IMR-90 (cell line): ENCODE data around the gene TTLL8. TPM values are rescaled to one million over a fixed set of nuclear protein-coding genes. Genes with fewer than 3 reads are reported as not detected.

Experiments used
- ATAC-seq: fragments of 200-7000 bp; cut with Tn5 transposase; 2 replicates; pipeline ENCODE4 v1.9.1; 2020; ENCODE audit warnings: low read depth, mild to moderate bottlenecking, moderate library complexity
- BruUV-seq: library from RNA; stranded (reverse); fragments of 400-500 nt; replicated peaks from 2 replicates; lab custom pipeline; 2021; lab: Mats Ljungman, UMichigan
- CTCF ChIA-PET: fragments of 300-600 bp; formaldehyde crosslinking; extraction: SDS; loops from one replicate; lab custom pipeline; 2021; ENCODE audit warnings: antibody characterized with exemption; lab: Yijun Ruan, JAX
- POLR2A ChIA-PET: fragments of 300-600 bp; sonication (Branson Sonifier 250); formaldehyde crosslinking; loops from one replicate; lab custom pipeline; 2022; ENCODE audit warnings: antibody characterized with exemption; ENCODE audit not compliant: unreplicated experiment; lab: Charles Lee
- DNase-seq: peaks from one replicate; pipeline ENCODE4 v3.0.0; 2013
- H2AFZ ChIP-seq: replicated peaks from 2 replicates; pipeline ENCODE3; 2013; ENCODE audit warnings: low read length, mild to moderate bottlenecking; ENCODE audit not compliant: poor library complexity
- H2AK5ac ChIP-seq: 2 replicates; pipeline ENCODE4 v1.6.1; 2013; ENCODE audit warnings: low read depth, low read length, inconsistent platforms
- H2AK9ac ChIP-seq: replicated peaks from 2 replicates; pipeline ENCODE3; 2013; ENCODE audit warnings: mild to moderate bottlenecking, low read depth, low read length, moderate library complexity; ENCODE audit not compliant: poor library complexity
- H2BK120ac ChIP-seq: 2 replicates; pipeline ENCODE4 v1.6.1; 2013; ENCODE audit warnings: low read depth, low read length, inconsistent platforms
- H2BK15ac ChIP-seq: 3 replicates; pipeline ENCODE4 v1.6.1; 2013; ENCODE audit warnings: low read depth, low read length, inconsistent platforms
- H2BK20ac ChIP-seq: 2 replicates; pipeline ENCODE4 v1.6.1; 2013; ENCODE audit warnings: low read depth, mild to moderate bottlenecking, inconsistent platforms, low read length, moderate library complexity
- H2BK5ac ChIP-seq: 2 replicates; pipeline ENCODE4 v1.6.1; 2013; ENCODE audit warnings: mild to moderate bottlenecking, low read depth, low read length, inconsistent platforms; ENCODE audit not compliant: poor library complexity, severe bottlenecking
- H3K14ac ChIP-seq: replicated peaks from 2 replicates; pipeline ENCODE4 v1.6.1; 2013; ENCODE audit warnings: low read depth, low read length, inconsistent platforms
- H3K18ac ChIP-seq: 2 replicates; pipeline ENCODE4 v1.6.1; 2013; ENCODE audit warnings: low read depth, low read length, control low read depth
- H3K23ac ChIP-seq: 2 replicates; pipeline ENCODE4 v1.6.1; 2013; ENCODE audit warnings: low read depth, low read length, inconsistent platforms
- H3K27ac ChIP-seq: 2 replicates; pipeline ENCODE4 v1.5.1; 2013; ENCODE audit warnings: mild to moderate bottlenecking, control low read depth, low read length; ENCODE audit not compliant: insufficient read depth
- H3K27me3 ChIP-seq: 2 replicates; pipeline ENCODE4 v1.6.1; 2013; ENCODE audit warnings: low read length; ENCODE audit not compliant: control insufficient read depth, insufficient read depth
- H3K36me3 ChIP-seq: 2 replicates; pipeline ENCODE4 v1.6.1; 2013; ENCODE audit warnings: low read length, mixed read lengths; ENCODE audit not compliant: control insufficient read depth, insufficient read depth
- H3K4ac ChIP-seq: 2 replicates; pipeline ENCODE4 v1.6.1; 2013; ENCODE audit warnings: low read depth, low read length, inconsistent platforms
- H3K4me1 ChIP-seq: 2 replicates; pipeline ENCODE4 v1.6.1; 2013; ENCODE audit warnings: low read length, mixed read lengths; ENCODE audit not compliant: control insufficient read depth, insufficient read depth
- H3K4me2 ChIP-seq: 2 replicates; pipeline ENCODE4 v1.6.1; 2013; ENCODE audit warnings: low read depth, mild to moderate bottlenecking, control low read depth, low read length, moderate library complexity
- H3K4me3 ChIP-seq: 2 replicates; pipeline ENCODE4 v1.5.1; 2013; ENCODE audit warnings: low read depth, mild to moderate bottlenecking, control low read depth, low read length, moderate library complexity; ENCODE audit not compliant: insufficient read depth
- H3K56ac ChIP-seq: 2 replicates; pipeline ENCODE4 v1.6.1; 2013; ENCODE audit warnings: low read length, inconsistent platforms; ENCODE audit not compliant: insufficient read depth; ENCODE audit errors: extremely low read depth
- H3K79me1 ChIP-seq, 2 experiments: 2 replicates each; pipeline ENCODE4 v1.6.1; 2013; ENCODE audit warnings: low read length in 2 of 2, inconsistent platforms in 1 of 2, low read depth in 1 of 2
- H3K9ac ChIP-seq: 2 replicates; pipeline ENCODE4 v1.6.1; 2013; ENCODE audit warnings: low read depth, low read length, control low read depth
- H3K9me1 ChIP-seq: 2 replicates; pipeline ENCODE4 v1.6.1; 2013; ENCODE audit warnings: low read length, inconsistent platforms; ENCODE audit not compliant: insufficient read depth
- H3K9me3 ChIP-seq: 2 replicates; pipeline ENCODE4 v1.6.1; 2013; ENCODE audit warnings: low read length; ENCODE audit not compliant: control insufficient read depth, insufficient read depth
- H4K20me1 ChIP-seq: 2 replicates; pipeline ENCODE4 v1.6.1; 2013; ENCODE audit warnings: low read length, inconsistent platforms; ENCODE audit not compliant: insufficient read depth
- H4K5ac ChIP-seq: 2 replicates; pipeline ENCODE4 v1.6.1; 2013; ENCODE audit warnings: mild to moderate bottlenecking, low read depth, low read length, control low read depth
- H4K8ac ChIP-seq, 2 experiments: 2 replicates each; pipeline ENCODE4 v1.6.1; 2013; ENCODE audit warnings: low read depth in 2 of 2, low read length in 2 of 2, control low read depth in 1 of 2, inconsistent platforms in 1 of 2
- H4K91ac ChIP-seq: 2 replicates; pipeline ENCODE4 v1.6.1; 2013; ENCODE audit warnings: low read depth, low read length, inconsistent platforms; ENCODE audit not compliant: insufficient read depth
- BHLHE40 ChIP-seq: fragments of 150-350 bp; IDR thresholded peaks from 2 replicates; pipeline ENCODE4 v1.6.1; 2016; ENCODE audit warnings: mild to moderate bottlenecking, low read depth, low read length
- CEBPB ChIP-seq: IDR thresholded peaks from 2 replicates; pipeline ENCODE4 v1.6.1; 2012; ENCODE audit warnings: low read depth, low read length, improper control_type of control experiment
- CHD1 ChIP-seq: IDR thresholded peaks from 2 replicates; pipeline ENCODE4 v1.6.1; 2012; ENCODE audit warnings: low read depth, low read length, improper control_type of control experiment
- CTCF ChIP-seq: conservative IDR thresholded peaks from 2 replicates; pipeline ENCODE4 v1.5.1; 2012; ENCODE audit warnings: mild to moderate bottlenecking, low read depth, low read length, improper control_type of control experiment
- FOS ChIP-seq: fragments of 150-350 bp; IDR thresholded peaks from 2 replicates; pipeline ENCODE4 v1.6.1; 2016; ENCODE audit warnings: low read depth, low read length
- MAFK ChIP-seq: IDR thresholded peaks from 2 replicates; pipeline ENCODE4 v1.6.1; 2012; ENCODE audit warnings: low read depth, low read length, improper control_type of control experiment
- MAZ ChIP-seq: IDR thresholded peaks from 2 replicates; pipeline ENCODE4 v1.6.1; 2012; ENCODE audit warnings: low read depth, mild to moderate bottlenecking, low read length, improper control_type of control experiment, moderate library complexity, borderline replicate concordance
- MXI1 ChIP-seq: IDR thresholded peaks from 2 replicates; pipeline ENCODE4 v1.6.1; 2012; ENCODE audit warnings: low read depth, mild to moderate bottlenecking, low read length, moderate library complexity, borderline replicate concordance
- NFE2L2 ChIP-seq: fragments of 150-350 bp; IDR thresholded peaks from 2 replicates; pipeline ENCODE4 v1.6.1; 2016; ENCODE audit warnings: low read depth, mild to moderate bottlenecking, low read length
- POLR2A ChIP-seq: IDR thresholded peaks from 2 replicates; pipeline ENCODE4 v1.6.1; 2012; ENCODE audit warnings: mild to moderate bottlenecking, low read depth, low read length
- RAD21 ChIP-seq: IDR thresholded peaks from 2 replicates; pipeline ENCODE4 v1.6.1; 2012; ENCODE audit warnings: low read length, improper control_type of control experiment
- RCOR1 ChIP-seq: IDR thresholded peaks from 2 replicates; pipeline ENCODE4 v1.6.1; 2012; ENCODE audit warnings: mild to moderate bottlenecking, low read length, improper control_type of control experiment; ENCODE audit not compliant: insufficient replicate concordance
- RFX5 ChIP-seq: IDR thresholded peaks from 2 replicates; pipeline ENCODE4 v1.8.0; 2012; ENCODE audit warnings: low read depth, mild to moderate bottlenecking, low read length, moderate library complexity
- SMC3 ChIP-seq: fragments of 150-350 bp; IDR thresholded peaks from 2 replicates; pipeline ENCODE4 v1.6.1; 2016; ENCODE audit warnings: low read depth, mild to moderate bottlenecking, antibody characterized with exemption, low read length, moderate library complexity
- USF2 ChIP-seq: fragments of 150-350 bp; IDR thresholded peaks from 2 replicates; pipeline ENCODE4 v1.6.1; 2017; ENCODE audit warnings: mild to moderate bottlenecking, antibody characterized with exemption, low read length, low read depth
- WGBS, 2 experiments: methylation state at CpG; one replicate each; pipeline versions ENCODE4 v1.1.5 to v1.1.7; 2013; ENCODE audit warnings: missing lambda C conversion rate in 2 of 2; ENCODE audit not compliant: insufficient read length in 1 of 2; ENCODE audit errors: extremely low coverage in 2 of 2; 5-methylcytosine and 5-hydroxymethylcytosine counted together
- dilution Hi-C: fragments of 300-500 bp; cut with HindIII; formaldehyde crosslinking; loops from one replicate; pipeline ENCODE4 v1.14.3; 2018; ENCODE audit warnings: low sequenced_read_pairs; ENCODE audit not compliant: unreplicated experiment
- in situ Hi-C: fragments of 300-500 bp; cut with MboI; formaldehyde crosslinking; loops from 3 replicates; pipeline ENCODE4 v1.14.3; 2019; ENCODE audit warnings: low sequenced_read_pairs, inconsistent platforms, mixed read lengths
- intact Hi-C: fragments of 100-400 bp; cut with micrococcal nuclease; formaldehyde crosslinking; loops from 2 replicates; pipeline ENCODE4 v1.10.0; 2022
- polyA plus RNA-seq, 3 experiments: library from polyadenylated mRNA; depleted of rRNA; stranded (reverse); fragments of >200 nt; gene quantifications; 2 replicates each; pipeline ENCODE4 v1.2.3, GENCODE V29; 2012; ENCODE audit warnings: low replicate concordance in 1 of 3
- total RNA-seq: library from RNA; depleted of rRNA; stranded (reverse); fragments of >200 nt; gene quantifications from 2 replicates; pipeline ENCODE4 v1.2.3, GENCODE V29; 2012
- TF ChIP-seq, protein P1 (sequence below): fragments of 150-350 bp; IDR thresholded peaks from 2 replicates; pipeline ENCODE4 v1.6.1; 2016; ENCODE audit warnings: low read depth, mild to moderate bottlenecking, low read length, moderate library complexity, borderline replicate concordance

TTLL8 gene
- total and polyA plus RNA-seq, 2 of the 4 experiments (the other 2 are of a cell fraction) = not detected

GRCh38 chr22:50061141-50061823, 3.2 kb upstream of the TTLL8 start:
- no peak overlapping the region for H3K4me2 ChIP-seq
- no peak overlapping the region for H2BK20ac ChIP-seq
- POLR2A ChIA-PET = no interaction called here
- no peak overlapping the region for H3K9ac ChIP-seq
- no peak overlapping the region for H2AK5ac ChIP-seq
- peaks cover 6% of the 10 kb centered on the region; the same call in 1 of the 2 replicates for H3K4me1 ChIP-seq
- TF ChIP-seq CHD1 = no peak
- no peak for TF ChIP-seq RCOR1
- TF ChIP-seq MAFK = no peak
- TF ChIP-seq RAD21 = no peak
- no peak for TF ChIP-seq CEBPB
- TF ChIP-seq FOS = no peak
- TF ChIP-seq MAZ = no peak
- TF ChIP-seq CTCF = no peak
- TF ChIP-seq POLR2A = no peak
- no peak for TF ChIP-seq MXI1
- no peak for TF ChIP-seq RFX5
- no peak for TF ChIP-seq USF2
- TF ChIP-seq SMC3 = no peak
- no peak for TF ChIP-seq NFE2L2
- TF ChIP-seq, protein P1, sequence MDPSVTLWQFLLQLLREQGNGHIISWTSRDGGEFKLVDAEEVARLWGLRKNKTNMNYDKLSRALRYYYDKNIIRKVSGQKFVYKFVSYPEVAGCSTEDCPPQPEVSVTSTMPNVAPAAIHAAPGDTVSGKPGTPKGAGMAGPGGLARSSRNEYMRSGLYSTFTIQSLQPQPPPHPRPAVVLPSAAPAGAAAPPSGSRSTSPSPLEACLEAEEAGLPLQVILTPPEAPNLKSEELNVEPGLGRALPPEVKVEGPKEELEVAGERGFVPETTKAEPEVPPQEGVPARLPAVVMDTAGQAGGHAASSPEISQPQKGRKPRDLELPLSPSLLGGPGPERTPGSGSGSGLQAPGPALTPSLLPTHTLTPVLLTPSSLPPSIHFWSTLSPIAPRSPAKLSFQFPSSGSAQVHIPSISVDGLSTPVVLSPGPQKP = no peak
- no peak for TF ChIP-seq BHLHE40
- no peak overlapping the region for H2AK9ac ChIP-seq
- no peaks in the 10 kb centered on the region for H3K79me1 ChIP-seq
- no peak overlapping the region for H3K4ac ChIP-seq
- H4K20me1 ChIP-seq = no peaks in the 10 kb centered on the region
- H2BK5ac ChIP-seq = no peak overlapping the region
- H3K9me3 ChIP-seq = no peaks in the 10 kb centered on the region
- WGBS, 2 experiments = 89% methylated on average over 6 of the region's 27 CpGs; no CpG with 5 or more reads in 1 of the 2 experiments
- dilution Hi-C loops (no loop called here), in situ Hi-C loops (no loop called here), intact Hi-C loops (no loop called here)
- H3K23ac ChIP-seq = no peak overlapping the region
- peaks cover 49% of the 10 kb centered on the region for H3K27me3 ChIP-seq
- H4K91ac ChIP-seq = no peak overlapping the region
- BruUV-seq = no TSS peak
- no peaks in the 10 kb centered on the region for H3K36me3 ChIP-seq
- no peak overlapping the region for H3K14ac ChIP-seq
- CTCF ChIA-PET = no interaction called here
- H2BK120ac ChIP-seq = no peak overlapping the region
- H2BK15ac ChIP-seq = no peak overlapping the region
- no peak overlapping the region for H3K56ac ChIP-seq
- H4K5ac ChIP-seq = no peak overlapping the region
- ATAC-seq = no peak
- no peak overlapping the region for H3K27ac ChIP-seq
- no peak overlapping the region for H4K8ac ChIP-seq
- no peak for DNase-seq
- H3K4me3 ChIP-seq = no peak overlapping the region
- H3K18ac ChIP-seq = no peak overlapping the region
- H2AFZ ChIP-seq = no peak overlapping the region
- no peaks in the 10 kb centered on the region for H3K9me1 ChIP-seq
